Heart right ventricle (tissue), 16 donors: ENCODE results near the gene NMNAT3. TPM values are rescaled to one million over a fixed set of nuclear protein-coding genes. Genes with fewer than 3 reads are reported as not detected.

Source experiments
- ATAC-seq, 8 donors: fragments of 200-7000 bp; cut with Tn5 transposase; one replicate each; pipeline ENCODE4 v1.9.1; 2020; ENCODE audit warnings: mild to moderate bottlenecking in 8 of 8, moderate library complexity in 8 of 8, moderate number of reproducible peaks in 1 of 8
- DNase-seq, 2 donors: peaks; one replicate each; pipeline ENCODE4 v3.0.0-alpha.2; 2020
- H3K27ac ChIP-seq, 10 donors: fragments of 200-600 bp; sonication (generic) in 2 of 10; one replicate each; pipeline versions ENCODE4 v1.5.0 to v1.8.0; 2020 to 2022; ENCODE audit warnings: mild to moderate bottlenecking in 3 of 10
- H3K27me3 ChIP-seq, 7 donors: fragments of 200-600 bp; one replicate each; pipeline ENCODE4 v1.8.0; 2021 to 2022; ENCODE audit warnings: mild to moderate bottlenecking in 2 of 7
- H3K36me3 ChIP-seq, 9 donors: fragments of 200-600 bp; sonication (generic) in 1 of 9; one replicate each; pipeline versions ENCODE4 v1.5.0 to v1.8.0; 2020 to 2022; ENCODE audit warnings: mild to moderate bottlenecking in 2 of 9
- H3K4me1 ChIP-seq, 9 donors: fragments of 200-600 bp; sonication (generic) in 1 of 9; one replicate each; pipeline versions ENCODE4 v1.5.0 to v1.8.0; 2020 to 2022; ENCODE audit warnings: mild to moderate bottlenecking in 4 of 9
- H3K4me3 ChIP-seq, 10 donors: fragments of 200-600 bp; sonication (generic) in 2 of 10; one replicate each; pipeline versions ENCODE4 v1.5.0 to v1.8.0; 2020 to 2022; ENCODE audit warnings: mild to moderate bottlenecking in 7 of 10, moderate library complexity in 2 of 10
- H3K9me3 ChIP-seq, 11 donors: fragments of 200-600 bp in 10 of 11; sonication (generic) in 2 of 11; one replicate each; pipeline versions ENCODE4 v1.5.0 to v1.8.0; 2013 to 2022; ENCODE audit warnings: mild to moderate bottlenecking in 2 of 11, control low read depth in 1 of 11, moderate library complexity in 1 of 11
- WGBS, 2 donors: extraction: QIAGEN DNeasy Blood & Tissue Kit; methylation state at CpG; one replicate each; pipeline ENCODE4 v1.1.7; 2013; ENCODE audit warnings: inconsistent platforms in 1 of 2; 5-methylcytosine and 5-hydroxymethylcytosine counted together
- intact Hi-C, 10 donors: fragments of 100-400 bp; cut with DNase I; formaldehyde crosslinking; loops; one replicate each; pipeline versions ENCODE4 v1.11.1 to v1.14.2; 2022
- polyA plus RNA-seq, 2 donors: library from polyadenylated mRNA; stranded (reverse); fragments of 200-250 nt; gene quantifications; one replicate each; pipeline ENCODE4 v1.2.3, GENCODE V29; 2013
- total RNA-seq, 10 donors: library from RNA; stranded (reverse); fragmentation: NEBNext Ultra II Directional in 3 of 10; extraction: Animal tissue kit (Norgen Biotek cat#: 25700) in 3 of 10; gene quantifications; one replicate each; pipeline versions ENCODE4 v1.2.1 to v1.2.4, GENCODE V29; 2021 to 2023
- TF ChIP-seq, protein P1 (sequence below), 9 donors: fragments of 200-600 bp; sonication (generic) in 2 of 9; IDR thresholded peaks; one replicate each; pipeline versions ENCODE4 v1.5.0 to v1.8.0; 2021 to 2022; ENCODE audit warnings: antibody characterized with exemption in 9 of 9, mild to moderate bottlenecking in 5 of 9, moderate library complexity in 1 of 9
- donor health status: Arrhythmogenic right ventricular cardiomyopathy.
- donor health status: ischemic (EF 13 %, LVEDD 7.1; RV severe dilation, severe dysfunction).
- donor health status: healthy with polysubstance abuse.
- donor health status: DM: no; HTN: yes; CAD: no.
- donor health status: DM: no; HTN: no; CAD: no.
- donor health status: ischemic (EF 25% LVEDD 6.9; RV normal size, moderate dysfunction).
- donor health status: ischemic (EF 25% LVEDD 5.7; RV mildly dilated, moderate dysfunction).
- donor health status: healthy.
- donor health status: DM: yes; HTN: yes; CAD: no.
- donor health status: Ischemic cardiomyopathy.
- donor health status: ischemic (EF 35%, LVEDD 5.7; RV mildly dilated, moderate dysfunction).
- donor health status: nonischemic (EF 11% LVEDD 7.7; RV severe dilation, severe dysfunction).
- donor health status: DM: yes; HTN: yes; CAD: no.
- donor health status: PGD.
- donor health status: ischemic (EF 29% LVEDD 5.4; RV normal size, mild dysfunction).
- donor health status: nonischemic (EF 23%, LVEDD 6.1; RV moderate dilation, normal function).

NMNAT3 gene
- total and polyA plus RNA-seq, 12 donors = 6.2 to 15.3 (median 12.7) TPM

GRCh38 chr3:139642996-139643395 lies 34.8 kb downstream of the NMNAT3 start:
- Histone ChIP-seq H3K27me3 (no peaks in the 10 kb centered on the region), H3K4me1 (peaks cover 0 to 9% (median 0%) of the 10 kb centered on the region in 9 donors), H3K9me3 (peaks cover 0 to 4% (median 0%) of the 10 kb centered on the region in 11 donors), H3K36me3 (no peaks in the 10 kb centered on the region), H3K27ac (no peak overlapping the region), H3K4me3 (no peak overlapping the region)
- TF ChIP-seq, protein P1, sequence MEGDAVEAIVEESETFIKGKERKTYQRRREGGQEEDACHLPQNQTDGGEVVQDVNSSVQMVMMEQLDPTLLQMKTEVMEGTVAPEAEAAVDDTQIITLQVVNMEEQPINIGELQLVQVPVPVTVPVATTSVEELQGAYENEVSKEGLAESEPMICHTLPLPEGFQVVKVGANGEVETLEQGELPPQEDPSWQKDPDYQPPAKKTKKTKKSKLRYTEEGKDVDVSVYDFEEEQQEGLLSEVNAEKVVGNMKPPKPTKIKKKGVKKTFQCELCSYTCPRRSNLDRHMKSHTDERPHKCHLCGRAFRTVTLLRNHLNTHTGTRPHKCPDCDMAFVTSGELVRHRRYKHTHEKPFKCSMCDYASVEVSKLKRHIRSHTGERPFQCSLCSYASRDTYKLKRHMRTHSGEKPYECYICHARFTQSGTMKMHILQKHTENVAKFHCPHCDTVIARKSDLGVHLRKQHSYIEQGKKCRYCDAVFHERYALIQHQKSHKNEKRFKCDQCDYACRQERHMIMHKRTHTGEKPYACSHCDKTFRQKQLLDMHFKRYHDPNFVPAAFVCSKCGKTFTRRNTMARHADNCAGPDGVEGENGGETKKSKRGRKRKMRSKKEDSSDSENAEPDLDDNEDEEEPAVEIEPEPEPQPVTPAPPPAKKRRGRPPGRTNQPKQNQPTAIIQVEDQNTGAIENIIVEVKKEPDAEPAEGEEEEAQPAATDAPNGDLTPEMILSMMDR (IDR thresholded peaks at IDR 0.05) = no peak
- no peak for ATAC-seq
- 86 to 88% methylated on average over 2 of the region's 2 CpGs for WGBS, 2 donors
- no peak for DNase-seq
- intact Hi-C loops = no loop called here

- intact Hi-C loops = no loop called here
- TF ChIP-seq, protein P1 (IDR thresholded peaks at IDR 0.05) = no peak
- Histone ChIP-seq H3K27ac (no peak overlapping the region), H3K4me3 (no peak overlapping the region), H3K36me3 (no peaks in the 10 kb centered on the region), H3K27me3 (no peaks in the 10 kb centered on the region), H3K9me3 (peaks cover 0 to 4% (median 0%) of the 10 kb centered on the region in 11 donors), H3K4me1 (peaks cover 0 to 9% (median 0%) of the 10 kb centered on the region in 9 donors)
- ATAC-seq (no peak), DNase-seq (no peak)
- WGBS, 2 donors = 83 to 85% methylated on average over 1 of the region's 1 CpG
Measured at GRCh38 chr3:139640456-139640855, 37.3 kb downstream of the NMNAT3 start.

GRCh38 chr3:139639662-139640061 lies 38.1 kb downstream of the NMNAT3 start:
- no peak overlapping the region for H3K27ac ChIP-seq
- WGBS, 2 donors = 55 to 74% methylated on average over 1 of the region's 1 CpG
- H3K36me3 ChIP-seq = no peaks in the 10 kb centered on the region
- intact Hi-C loops = no loop called here
- TF ChIP-seq, protein P1 (IDR thresholded peaks at IDR 0.05) = no peak
- peaks cover 0 to 2% (median 0%) of the 10 kb centered on the region in 11 donors for H3K9me3 ChIP-seq
- no peak for DNase-seq
- no peak overlapping the region for H3K4me3 ChIP-seq
- ATAC-seq = no peak
- H3K27me3 ChIP-seq = no peaks in the 10 kb centered on the region
- H3K4me1 ChIP-seq = peaks cover 0 to 9% (median 0%) of the 10 kb centered on the region in 9 donors

DNA sequence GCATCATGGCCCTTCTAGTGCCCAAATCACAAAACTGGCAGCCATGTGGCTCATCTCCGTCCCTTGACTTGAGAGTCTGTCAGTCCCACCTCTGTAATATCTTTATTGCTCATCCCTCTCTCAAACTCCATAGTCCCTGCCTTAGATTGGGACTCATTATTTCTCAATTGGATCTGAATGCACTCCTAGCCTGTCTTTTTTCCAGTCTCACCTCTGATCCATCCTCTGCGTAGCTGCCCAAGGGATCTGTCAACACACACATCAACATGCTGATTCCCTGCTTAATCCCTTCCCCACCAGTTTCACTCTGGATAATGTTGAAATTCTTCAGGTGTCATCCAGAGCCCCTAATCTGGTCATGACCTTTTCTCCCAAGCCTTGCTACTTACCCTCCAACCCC lies 39.3 kb downstream of the NMNAT3 start:
- H3K36me3 ChIP-seq = peaks cover 0 to 8% (median 0%) of the 10 kb centered on the region in 9 donors
- TF ChIP-seq, protein P1 (IDR thresholded peaks at IDR 0.05) = no peak
- peak in 2 of 8 donors; percentile 47 to 50 for ATAC-seq
- H3K4me1 ChIP-seq = peaks cover 0 to 9% (median 0%) of the 10 kb centered on the region in 9 donors
- H3K9me3 ChIP-seq = no peaks in the 10 kb centered on the region
- 40 to 63% methylated on average over 2 of the region's 2 CpGs for whole genome bisulfite sequencing, 2 donors
- DNase-seq = no peak
- no peak overlapping the region for H3K4me3 ChIP-seq
- H3K27ac ChIP-seq = no peak overlapping the region
- intact Hi-C loops = no loop called here
- no peaks in the 10 kb centered on the region for H3K27me3 ChIP-seq
